HUES6 (cell line): ENCODE results near the gene CRACDL.
"Not testable (repeated sequence)": the region's sequence is repeated elsewhere in the genome, so short reads cannot be mapped to it uniquely, and the experiment has no call there.

Experiments
- H3K27ac ChIP-seq: 2 replicates; pipeline ENCODE4 v1.7.0; 2013; ENCODE audit warnings: low read depth, mild to moderate bottlenecking, low read length, inconsistent platforms
- H3K27me3 ChIP-seq: 2 replicates; pipeline ENCODE4 v1.6.1; 2013; ENCODE audit warnings: low read length; ENCODE audit not compliant: control insufficient read depth, insufficient read depth
- H3K36me3 ChIP-seq: 2 replicates; pipeline ENCODE4 v1.6.1; 2013; ENCODE audit warnings: low read length; ENCODE audit not compliant: control insufficient read depth, insufficient read depth
- H3K4me1 ChIP-seq: 2 replicates; pipeline ENCODE4 v1.6.1; 2013; ENCODE audit warnings: low read length; ENCODE audit not compliant: control insufficient read depth, insufficient read depth
- H3K4me3 ChIP-seq: 2 replicates; pipeline ENCODE4 v1.5.1; 2013; ENCODE audit warnings: low read depth, low read length
- H3K9ac ChIP-seq: one replicate; pipeline ENCODE4 v1.6.1; 2013; ENCODE audit warnings: mild to moderate bottlenecking, low read length
- H3K9me3 ChIP-seq: 2 replicates; pipeline ENCODE4 v1.6.1; 2013; ENCODE audit warnings: low read depth, low read length; ENCODE audit not compliant: control insufficient read depth, insufficient read depth

Gene CRACDL

GRCh38 chr2:98753801-98754200 is 182.2 kb downstream of the CRACDL start:
- no peaks in the 10 kb centered on the region for H3K27me3 ChIP-seq
- no peak overlapping the region for H3K27ac ChIP-seq
- no peak overlapping the region for H3K4me3 ChIP-seq
- no peaks in the 10 kb centered on the region for H3K9me3 ChIP-seq
- H3K36me3 ChIP-seq: no peaks in the 10 kb centered on the region
- H3K9ac ChIP-seq: no peak overlapping the region
- H3K4me1 ChIP-seq: no peaks in the 10 kb centered on the region

DNA sequence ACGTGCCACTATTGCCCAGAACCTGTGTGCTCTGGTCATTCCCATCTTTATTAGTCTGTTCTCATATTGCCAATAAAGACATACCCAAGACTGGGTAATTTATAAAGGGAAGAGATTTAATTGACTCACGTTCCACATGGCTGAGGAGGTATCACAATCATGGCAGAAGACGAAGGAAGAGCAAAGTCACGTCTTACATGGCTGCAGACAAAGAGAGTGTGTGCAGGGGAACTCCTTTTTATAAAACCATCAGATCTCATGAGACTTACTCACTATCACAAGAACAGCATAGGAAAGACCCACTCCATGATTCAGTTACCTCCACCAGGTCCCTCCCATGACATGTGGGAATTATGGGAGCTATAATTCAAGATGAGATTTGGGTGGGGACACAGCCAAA is 183.3 kb downstream of the CRACDL start:
- not testable (repeated sequence) for H3K27ac ChIP-seq, H3K4me1 ChIP-seq, H3K9ac ChIP-seq, H3K4me3 ChIP-seq, H3K36me3 ChIP-seq, H3K9me3 ChIP-seq, H3K27me3 ChIP-seq

- H3K27ac ChIP-seq: no peak overlapping the region
- no peak overlapping the region for H3K4me3 ChIP-seq
- no peaks in the 10 kb centered on the region for H3K27me3 ChIP-seq
- no peak overlapping the region for H3K9ac ChIP-seq
- no peaks in the 10 kb centered on the region for H3K9me3 ChIP-seq
- H3K36me3 ChIP-seq: no peaks in the 10 kb centered on the region
- peaks cover 9% of the 10 kb centered on the region for H3K4me1 ChIP-seq
Observed at GRCh38 chr2:98751748-98752147, 184.3 kb downstream of the CRACDL start.

DNA sequence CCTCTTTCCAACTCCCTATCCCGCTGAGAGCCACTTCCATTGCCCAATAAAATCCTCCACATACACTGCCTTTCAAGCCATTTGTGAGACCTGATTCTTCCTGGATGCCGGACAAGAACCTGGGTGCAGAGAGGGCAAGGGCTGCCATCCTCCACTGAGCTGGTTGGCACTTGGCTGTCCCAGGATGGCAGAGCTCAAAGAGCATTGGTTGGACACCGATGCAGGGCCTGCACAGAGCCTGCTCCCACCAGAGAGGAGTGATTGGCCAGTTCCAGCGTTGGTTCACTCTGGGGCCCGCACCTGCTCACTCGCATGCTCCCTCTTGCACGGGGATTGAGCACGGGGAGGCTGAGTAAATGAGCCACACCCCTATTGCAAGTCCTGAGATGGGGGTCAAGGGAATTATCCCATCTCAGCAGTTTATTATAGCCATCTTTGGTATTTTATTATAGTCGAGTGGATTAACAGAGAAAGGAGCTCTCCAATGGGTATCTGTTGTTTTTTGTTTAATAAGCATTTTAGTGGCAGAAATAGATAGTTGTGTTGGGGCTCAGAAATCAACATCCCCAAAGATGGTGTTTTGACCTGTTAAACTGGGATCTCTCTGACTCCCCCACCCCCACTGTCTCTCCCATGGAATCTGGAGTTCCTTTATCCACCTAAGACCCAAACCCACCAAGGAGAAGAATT is 185.3 kb downstream of the CRACDL start:
- H3K27me3 ChIP-seq: no peaks in the 10 kb centered on the region
- no peak overlapping the region for H3K27ac ChIP-seq
- H3K4me3 ChIP-seq: no peak overlapping the region
- no peaks in the 10 kb centered on the region for H3K36me3 ChIP-seq
- peaks cover 9% of the 10 kb centered on the region for H3K4me1 ChIP-seq
- no peaks in the 10 kb centered on the region for H3K9me3 ChIP-seq
- no peak overlapping the region for H3K9ac ChIP-seq

DNA sequence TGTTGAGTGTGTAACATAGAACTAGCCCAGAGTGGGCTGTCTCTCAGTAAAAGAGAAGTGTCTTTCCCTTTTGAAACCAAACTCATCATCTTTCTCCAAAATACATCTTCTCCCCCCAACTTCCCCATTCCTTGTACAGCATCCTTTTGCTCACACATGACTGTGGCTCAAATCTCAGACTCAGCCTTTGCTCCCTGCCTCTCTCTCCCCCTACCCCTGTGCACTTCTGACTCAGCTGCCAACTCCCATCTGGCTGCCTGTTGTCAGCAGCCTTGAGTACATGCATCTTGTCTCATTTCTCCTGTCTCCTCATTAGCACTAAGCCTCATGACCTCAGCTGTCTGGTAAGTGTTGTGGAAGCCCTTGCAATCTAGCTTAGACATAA is 187.0 kb downstream of the CRACDL start:
- H3K4me1 ChIP-seq: peaks cover 9% of the 10 kb centered on the region
- no peaks in the 10 kb centered on the region for H3K27me3 ChIP-seq
- no peak overlapping the region for H3K27ac ChIP-seq
- no peak overlapping the region for H3K9ac ChIP-seq
- H3K36me3 ChIP-seq: no peaks in the 10 kb centered on the region
- H3K4me3 ChIP-seq: no peak overlapping the region
- H3K9me3 ChIP-seq: 0 out of 2 replicates have a peak, but pooled peaks cover 3% of the 10 kb centered on the region

- Histone ChIP-seq H3K4me3 (no peak overlapping the region), H3K4me1 (peaks cover 9% of the 10 kb centered on the region), H3K9me3 (0 out of 2 replicates have a peak, but pooled peaks cover 3% of the 10 kb centered on the region), H3K27ac (no peak overlapping the region), H3K36me3 (no peaks in the 10 kb centered on the region), H3K27me3 (no peaks in the 10 kb centered on the region), H3K9ac (no peak overlapping the region)
Observed at GRCh38 chr2:98748292-98749065, 187.5 kb downstream of the CRACDL start.

- Histone ChIP-seq H3K27me3 (no peaks in the 10 kb centered on the region), H3K4me1 (peaks cover 9% of the 10 kb centered on the region), H3K9me3 (0 out of 2 replicates have a peak, but pooled peaks cover 3% of the 10 kb centered on the region), H3K27ac (no peak overlapping the region), H3K36me3 (no peaks in the 10 kb centered on the region), H3K9ac (no peak overlapping the region), H3K4me3 (no peak overlapping the region)
Observed at GRCh38 chr2:98747888-98748287, 188.1 kb downstream of the CRACDL start.

DNA sequence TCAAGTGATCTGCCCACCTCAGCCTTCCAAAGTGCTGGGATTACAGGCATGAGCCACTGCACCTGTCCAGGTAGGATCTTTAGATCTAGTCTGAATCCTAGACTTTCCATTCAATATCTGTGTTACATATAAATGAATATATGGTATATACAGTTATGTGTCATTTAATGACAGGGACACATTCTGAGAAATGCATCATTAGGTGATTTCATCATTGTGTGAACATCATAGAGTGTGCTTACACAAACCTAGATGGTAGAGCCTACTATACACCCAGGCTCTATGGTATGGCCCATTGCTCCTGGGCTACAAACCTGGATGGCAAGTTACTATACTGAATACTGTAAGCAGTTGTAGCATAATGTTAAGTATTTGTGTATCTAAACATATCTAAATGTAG is 189.6 kb downstream of the CRACDL start:
- H3K9ac ChIP-seq: no peak overlapping the region
- H3K4me1 ChIP-seq: peaks cover 9% of the 10 kb centered on the region
- no peak overlapping the region for H3K27ac ChIP-seq
- H3K9me3 ChIP-seq: 0 out of 2 replicates have a peak, but pooled peaks cover 3% of the 10 kb centered on the region
- no peaks in the 10 kb centered on the region for H3K27me3 ChIP-seq
- no peaks in the 10 kb centered on the region for H3K36me3 ChIP-seq
- H3K4me3 ChIP-seq: no peak overlapping the region

DNA sequence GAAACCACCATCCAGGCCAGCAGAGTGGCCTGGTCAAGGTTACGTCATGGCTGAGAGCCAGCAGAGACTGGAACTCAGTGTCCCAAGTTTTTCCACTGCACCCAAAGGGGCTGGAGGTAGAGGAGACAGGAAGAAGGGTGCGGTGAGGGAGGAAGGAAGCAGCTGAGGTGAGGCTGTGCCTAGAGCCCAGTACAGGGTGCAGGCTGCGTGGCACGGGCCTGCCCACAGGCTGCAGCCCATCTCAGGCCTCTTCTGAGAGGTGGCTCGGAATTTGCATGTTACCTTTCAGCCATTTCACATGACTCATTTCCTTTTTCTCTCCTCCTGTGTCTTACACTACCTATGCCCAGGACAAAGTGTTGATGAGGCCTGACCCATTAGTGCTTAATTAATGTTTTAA is 191.4 kb downstream of the CRACDL start:
- no peak overlapping the region for H3K27ac ChIP-seq
- H3K4me3 ChIP-seq: no peak overlapping the region
- H3K4me1 ChIP-seq: peaks cover 9% of the 10 kb centered on the region

More for the DNA sequence above, 191.4 kb downstream of the CRACDL start:
- Histone ChIP-seq H3K27me3 (no peaks in the 10 kb centered on the region), H3K9me3 (0 out of 2 replicates have a peak, but pooled peaks cover 3% of the 10 kb centered on the region), H3K36me3 (no peaks in the 10 kb centered on the region), H3K9ac (no peak overlapping the region)
